Erythroblast (primary cell): ENCODE measurements around the gene BPIFB2.

Experiments
- GATA1 ChIP-seq: IDR thresholded peaks from 2 replicates; pipeline ENCODE4 v1.6.1; 2011; ENCODE audit warnings: low read depth, mild to moderate bottlenecking, control low read depth, low read length, moderate library complexity
- POLR2A ChIP-seq: IDR thresholded peaks from 2 replicates; pipeline ENCODE4 v1.6.1; 2011; ENCODE audit warnings: mild to moderate bottlenecking, low read length

- TF ChIP-seq POLR2A (no peak), GATA1 (no peak)
Measured at GRCh38 chr20:32964575-32964974, 42.9 kb upstream of the BPIFB2 start.
